HCT116 (cell line): ENCODE results near the gene STARD7. TPM values are rescaled to one million over a fixed set of nuclear protein-coding genes. Genes with fewer than 3 reads are reported as not detected.

Experiments used
- ATAC-seq: fragments of 200-7000 bp; cut with Tn5 transposase; 2 replicates; pipeline ENCODE4 v1.9.1; 2020; ENCODE audit warnings: mild to moderate bottlenecking, moderate library complexity
- BruUV-seq: library from RNA; stranded (reverse); fragments of 400-500 nt; replicated peaks from 2 replicates; lab custom pipeline; 2021; lab: Mats Ljungman, UMichigan
- CTCF ChIA-PET: fragments of 300-600 bp; sonication (Branson Sonifier 250); formaldehyde crosslinking; loops from one replicate; lab custom pipeline; 2021; ENCODE audit warnings: antibody characterized with exemption; lab: Charles Lee
- POLR2A ChIA-PET: fragments of 300-600, 350-600 bp; sonication (Branson Sonifier 250); formaldehyde crosslinking; loops from one replicate; lab custom pipeline; 2021; ENCODE audit warnings: antibody characterized with exemption; lab: Charles Lee
- RAD21 ChIA-PET, 2 experiments: fragments of 300-600 bp; sonication (Branson Sonifier 250); formaldehyde crosslinking; loops; one replicate each; lab custom pipeline; 2023; ENCODE audit warnings: low total read pairs in 2 of 2; ENCODE audit not compliant: uncharacterized antibody in 2 of 2, unreplicated experiment in 2 of 2, low non-redundant PET in 1 of 2; lab: Charles Lee
- DNase-seq: peaks from one replicate; pipeline ENCODE4 v3.0.0-alpha.2; 2010; ENCODE audit warnings: low read depth, low spot score
- H2AFZ ChIP-seq: fragments of 200-600 bp; shearing (Covaris generic), sonication (generic); 2 replicates; pipeline ENCODE4 v1.6.1; 2017; ENCODE audit warnings: low read depth, mixed run types, mixed read lengths, antibody characterized with exemption, low read length; ENCODE audit not compliant: poor library complexity, severe bottlenecking
- H3K27ac ChIP-seq: 2 replicates; pipeline ENCODE4 v1.5.1; 2012; ENCODE audit warnings: low read depth, low read length
- H3K27me3 ChIP-seq: fragments of 200-600 bp; sonication (generic); 2 replicates; pipeline ENCODE4 v1.6.1; 2016; ENCODE audit warnings: mixed run types, low read length, mixed read lengths; ENCODE audit not compliant: insufficient read depth
- H3K36me3 ChIP-seq, 2 experiments: fragments of 200-500 bp in 1 of 2; fragments of 200-600 bp in 1 of 2; sonication (Bioruptor generic) in 1 of 2; sonication (generic) in 1 of 2; 2 replicates each; pipeline versions ENCODE4 v1.5.1 to v1.6.1; 2014 to 2016; ENCODE audit warnings: low read length in 2 of 2, inconsistent platforms in 1 of 2, mixed read lengths in 1 of 2, mixed run types in 1 of 2; ENCODE audit not compliant: insufficient read depth in 2 of 2, control insufficient read depth in 1 of 2
- H3K4me1 ChIP-seq, 2 experiments: fragments of 200-600 bp in 1 of 2; sonication (generic) in 1 of 2; 2 replicates each; pipeline versions ENCODE4 v1.5.1 to v1.6.1; 2012 to 2017; ENCODE audit warnings: low read length in 2 of 2, inconsistent platforms in 1 of 2, mild to moderate bottlenecking in 1 of 2, mixed read lengths in 1 of 2, mixed run types in 1 of 2, moderate library complexity in 1 of 2; ENCODE audit not compliant: insufficient read depth in 2 of 2, control insufficient read depth in 1 of 2
- H3K4me2 ChIP-seq: fragments of 200-600 bp; sonication (generic); 2 replicates; pipeline ENCODE4 v1.6.1; 2017; ENCODE audit warnings: mixed run types, low read length, mixed read lengths
- H3K4me3 ChIP-seq, 2 experiments: fragments of 200-600 bp in 1 of 2; sonication (generic) in 1 of 2; replicated peaks in 1 of 2; 2 replicates each; pipeline ENCODE4 v1.5.1; 2011 to 2016; ENCODE audit warnings: low read length in 2 of 2, control low read depth in 1 of 2, low read depth in 1 of 2, mild to moderate bottlenecking in 1 of 2, mixed read lengths in 1 of 2, mixed run types in 1 of 2
- H3K79me2 ChIP-seq: fragments of 200-600 bp; sonication (generic); 2 replicates; pipeline ENCODE4 v1.6.1; 2017; ENCODE audit warnings: mild to moderate bottlenecking, mixed run types, low read length, moderate library complexity, mixed read lengths; ENCODE audit not compliant: insufficient read depth
- H3K9ac ChIP-seq: fragments of 200-600 bp; sonication (generic); 2 replicates; pipeline ENCODE4 v1.6.1; 2016; ENCODE audit warnings: low read length, mixed read lengths
- H3K9me2 ChIP-seq: fragments of 200-600 bp; sonication (generic), shearing (Covaris generic); 2 replicates; pipeline ENCODE4 v1.6.1; 2017; ENCODE audit warnings: mixed run types, mild to moderate bottlenecking, moderate library complexity; ENCODE audit not compliant: insufficient read depth
- H3K9me3 ChIP-seq, 2 experiments: fragments of 200-500 bp in 1 of 2; fragments of 200-600 bp in 1 of 2; sonication (Bioruptor generic) in 1 of 2; sonication (generic) in 1 of 2; 2 replicates each; pipeline ENCODE4 v1.6.1; 2014 to 2017; ENCODE audit warnings: low read length in 2 of 2, mixed read lengths in 2 of 2, inconsistent platforms in 1 of 2, low read depth in 1 of 2, mild to moderate bottlenecking in 1 of 2, mixed run types in 1 of 2, moderate library complexity in 1 of 2; ENCODE audit not compliant: control insufficient read depth in 1 of 2, insufficient read depth in 1 of 2
- H4K20me1 ChIP-seq: fragments of 200-600 bp; sonication (generic), shearing (Covaris generic); 2 replicates; pipeline ENCODE4 v1.6.1; 2017; ENCODE audit warnings: mixed run types, mild to moderate bottlenecking, moderate library complexity; ENCODE audit not compliant: insufficient read depth
- CBX3 ChIP-seq: IDR thresholded peaks from 2 replicates; pipeline ENCODE4 v1.6.1; 2012; ENCODE audit warnings: low read depth
- EGR1 ChIP-seq: IDR thresholded peaks from 2 replicates; pipeline ENCODE4 v1.6.1; 2012; ENCODE audit warnings: low read depth
- EZH2 ChIP-seq: fragments of 200-600 bp; sonication (generic); IDR thresholded peaks from 2 replicates; pipeline ENCODE4 v1.6.1; 2017; ENCODE audit warnings: antibody characterized with exemption, mixed run types
- FOSL1 ChIP-seq: IDR thresholded peaks from 2 replicates; pipeline ENCODE4 v1.6.1; 2012; ENCODE audit warnings: low read depth
- JUND ChIP-seq: IDR thresholded peaks from 2 replicates; pipeline ENCODE4 v1.6.1; 2012
- SP1 ChIP-seq: IDR thresholded peaks from 2 replicates; pipeline ENCODE4 v1.6.1; 2012; ENCODE audit warnings: low read depth
- SRF ChIP-seq: IDR thresholded peaks from 2 replicates; pipeline ENCODE4 v1.6.1; 2012; ENCODE audit warnings: low read depth
- YY1 ChIP-seq: IDR thresholded peaks from 2 replicates; pipeline ENCODE4 v1.6.1; 2011; ENCODE audit warnings: low read length, low read depth, moderate library complexity, mild to moderate bottlenecking; ENCODE audit not compliant: insufficient replicate concordance; ENCODE audit errors: extremely low read depth
- ZNF274 ChIP-seq: fragments of 200-500 bp; sonication (Bioruptor generic); IDR thresholded peaks from 2 replicates; pipeline ENCODE4 v1.6.1; 2014; ENCODE audit warnings: mild to moderate bottlenecking, low read depth, low read length, inconsistent platforms
- intact Hi-C: fragments of 100-400 bp; cut with micrococcal nuclease; formaldehyde crosslinking; loops from 2 replicates; pipeline ENCODE4 v1.10.0; 2022
- total RNA-seq: library from RNA; stranded (reverse); gene quantifications from one replicate; pipeline ENCODE4 v1.2.1, GENCODE V29; 2021; ENCODE audit not compliant: unreplicated experiment

The STARD7 gene
- total RNA-seq, 1 experiment from 2014 or later: 160 TPM

- H3K79me2 ChIP-seq: peaks cover 13% of the 10 kb centered on the region
- ChIA-PET CTCF (interaction anchor here (0.7 kb wide), 1 partner anchor 27 kb away, joined by 3 read pairs; no protein-coding TSS in a partner anchor), POLR2A (no interaction called here), RAD21 (interaction anchor here in 1 of 2 experiments (0.8 kb wide), 1 partner anchor 118 kb away, joined by 6 read pairs; no protein-coding TSS in a partner anchor)
- H3K9me2 ChIP-seq: no peaks in the 10 kb centered on the region
- peaks cover 20 to 45% of the 10 kb centered on the region in 2 experiments for H3K4me1 ChIP-seq
- no peaks in the 10 kb centered on the region for H3K9me3 ChIP-seq
- H2AFZ ChIP-seq: no peak overlapping the region
- H3K36me3 ChIP-seq: peaks cover 0 to 6% of the 10 kb centered on the region in 2 experiments; a peak in 1 of 4 replicates
- DNase-seq: peak; percentile 88
- BruUV-seq: no TSS peak
- peak overlapping the region; percentile 7 to 34; a peak in 3 of 4 replicates for H3K4me3 ChIP-seq
- peak overlapping the region; percentile 3 for H3K9ac ChIP-seq
- no peaks in the 10 kb centered on the region for H4K20me1 ChIP-seq
- peak overlapping the region; percentile 17; the same call in 1 of the 2 replicates for H3K27ac ChIP-seq
- peak overlapping the region; percentile 65 for H3K4me2 ChIP-seq
- ATAC-seq: peak; percentile 75
- intact Hi-C loops: no loop called here
- TF ChIP-seq JUND (no peak; the same call in 1 of the 2 replicates), ZNF274 (no peak), CBX3 (no peak), FOSL1 (peak; percentile 79), SP1 (no peak; the same call in 1 of the 2 replicates), EZH2 (no peak), YY1 (peak; percentile 9), EGR1 (peak; percentile 76; the same call in 1 of the 2 replicates), SRF (no peak)
- no peaks in the 10 kb centered on the region for H3K27me3 ChIP-seq
Observed at GRCh38 chr2:96148410-96149217, 60.0 kb downstream of the STARD7 start.
